Lower leg skin (tissue), 3 donors: ENCODE results near the gene GPR68.

Experiments
- POLR2A ChIP-seq, 2 donors: fragments of 450-650 bp; IDR thresholded peaks; one replicate each; pipeline ENCODE4 v1.6.1; 2016 to 2017; ENCODE audit warnings: antibody characterized with exemption in 2 of 2, mild to moderate bottlenecking in 1 of 2, moderate library complexity in 1 of 2
- TF ChIP-seq, protein P1 (sequence below), 3 donors: fragments of 450-650 bp; IDR thresholded peaks; one replicate each; pipeline ENCODE4 v1.5.1; 2016; ENCODE audit warnings: antibody characterized with exemption in 3 of 3, mild to moderate bottlenecking in 3 of 3, moderate library complexity in 2 of 3

GRCh38 chr14:91197631-91198030 is 46.9 kb downstream of the GPR68 start:
- TF ChIP-seq POLR2A (IDR thresholded peaks at IDR 0.05) = no peak
- TF ChIP-seq, protein P1, sequence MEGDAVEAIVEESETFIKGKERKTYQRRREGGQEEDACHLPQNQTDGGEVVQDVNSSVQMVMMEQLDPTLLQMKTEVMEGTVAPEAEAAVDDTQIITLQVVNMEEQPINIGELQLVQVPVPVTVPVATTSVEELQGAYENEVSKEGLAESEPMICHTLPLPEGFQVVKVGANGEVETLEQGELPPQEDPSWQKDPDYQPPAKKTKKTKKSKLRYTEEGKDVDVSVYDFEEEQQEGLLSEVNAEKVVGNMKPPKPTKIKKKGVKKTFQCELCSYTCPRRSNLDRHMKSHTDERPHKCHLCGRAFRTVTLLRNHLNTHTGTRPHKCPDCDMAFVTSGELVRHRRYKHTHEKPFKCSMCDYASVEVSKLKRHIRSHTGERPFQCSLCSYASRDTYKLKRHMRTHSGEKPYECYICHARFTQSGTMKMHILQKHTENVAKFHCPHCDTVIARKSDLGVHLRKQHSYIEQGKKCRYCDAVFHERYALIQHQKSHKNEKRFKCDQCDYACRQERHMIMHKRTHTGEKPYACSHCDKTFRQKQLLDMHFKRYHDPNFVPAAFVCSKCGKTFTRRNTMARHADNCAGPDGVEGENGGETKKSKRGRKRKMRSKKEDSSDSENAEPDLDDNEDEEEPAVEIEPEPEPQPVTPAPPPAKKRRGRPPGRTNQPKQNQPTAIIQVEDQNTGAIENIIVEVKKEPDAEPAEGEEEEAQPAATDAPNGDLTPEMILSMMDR (IDR thresholded peaks at IDR 0.05) = no peak
